NCI-H1417 treated with DMSO at 0.1 percent for 48 hours (cell line): ENCODE measurements around the gene RARB.

Experiments
- DNase-seq: peaks from one replicate; lab custom pipeline; 2025; lab: John Stamatoyannopoulos, UW

RARB gene

DNA sequence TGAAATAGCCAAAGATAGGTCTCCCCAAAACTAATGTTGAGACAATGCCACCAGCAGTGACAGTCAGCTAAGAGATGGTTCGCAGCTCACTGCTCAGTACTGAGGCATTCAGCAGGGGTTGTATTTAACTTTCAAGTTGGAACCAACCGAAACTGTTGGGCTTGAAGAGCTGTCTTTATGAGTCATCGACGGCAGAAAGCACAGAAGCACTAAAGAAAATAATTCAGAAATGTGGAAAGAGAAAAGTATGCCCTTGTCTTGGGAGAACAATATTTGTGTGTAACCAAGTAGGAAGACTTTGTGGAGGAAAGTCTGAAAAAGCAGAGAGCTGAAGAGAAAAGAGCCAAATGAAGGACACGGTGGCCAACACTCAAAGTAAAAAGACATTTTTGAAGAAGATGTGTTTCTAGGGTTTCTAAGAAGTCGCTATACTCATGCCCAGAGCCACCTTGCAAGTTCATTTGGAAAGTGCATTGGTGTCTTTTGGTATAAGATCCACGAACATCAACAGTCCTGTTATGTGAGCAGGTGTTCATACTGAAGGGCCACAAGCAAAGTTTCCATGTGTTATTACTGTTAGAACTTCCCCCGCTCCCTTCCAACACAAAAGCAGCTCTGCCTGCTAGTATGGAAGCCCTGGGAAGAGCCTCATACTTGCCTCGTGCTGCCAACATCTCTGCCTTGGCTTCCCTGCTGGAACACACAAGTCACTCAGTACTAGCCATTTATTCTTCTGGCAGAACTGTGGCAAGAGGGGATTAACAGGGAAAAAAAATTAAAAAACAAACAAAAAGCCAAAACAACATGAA lies 4.1 kb upstream of the RARB start:
- DNase-seq = no peak

DNA sequence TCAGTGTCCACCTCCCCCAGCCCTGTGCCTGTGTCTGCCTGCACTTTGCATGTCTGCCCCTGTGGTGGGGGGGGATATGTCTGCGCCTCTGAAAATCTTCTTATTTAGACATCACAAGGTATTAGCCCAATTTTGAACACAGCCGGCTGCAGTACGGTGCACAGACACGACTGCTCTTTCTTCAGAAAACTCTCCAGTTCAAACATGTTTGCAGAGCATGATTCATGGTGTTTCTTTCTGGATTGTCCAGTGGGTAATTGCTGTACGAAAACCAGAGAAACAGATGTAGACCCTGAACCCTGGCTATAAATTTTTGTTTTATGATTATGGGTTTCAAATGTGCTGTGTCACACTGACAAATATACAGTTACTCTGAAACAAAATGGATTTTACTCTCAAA lies 3.4 kb upstream of the RARB start:
- DNase-seq = no peak

DNA sequence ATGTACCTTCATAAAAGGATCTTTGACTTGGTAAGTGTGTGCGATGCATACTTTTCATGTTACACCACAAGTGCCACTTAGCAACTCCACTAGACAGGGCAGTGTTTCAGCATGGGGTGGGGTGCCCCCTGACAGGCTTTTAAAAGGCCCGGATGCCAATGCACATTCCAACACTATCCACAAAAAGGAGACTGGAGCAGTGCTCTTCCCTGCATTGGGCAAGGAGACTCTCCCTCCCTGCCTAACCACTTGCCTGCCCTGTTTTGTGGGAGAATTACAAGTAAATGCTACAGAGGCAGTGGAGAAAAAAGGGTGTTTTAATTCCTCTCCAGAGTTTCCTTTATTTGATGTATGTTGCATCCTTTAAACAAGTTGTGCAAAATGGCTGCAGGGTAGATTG lies 1.7 kb upstream of the RARB start:
- DNase-seq = no peak

- no peak for DNase-seq
Observed at GRCh38 chr3:25427155-25427554, 908 bp upstream of the RARB start.

GRCh38 chr3:25427563-25427941 lies 511 bp upstream of the RARB start:
- no peak for DNase-seq

GRCh38 chr3:25428789-25429335 lies 799 bp downstream of the RARB start:
- no peak for DNase-seq

GRCh38 chr3:25429361-25430286 lies 1.6 kb downstream of the RARB start:
- DNase-seq = no peak

DNA sequence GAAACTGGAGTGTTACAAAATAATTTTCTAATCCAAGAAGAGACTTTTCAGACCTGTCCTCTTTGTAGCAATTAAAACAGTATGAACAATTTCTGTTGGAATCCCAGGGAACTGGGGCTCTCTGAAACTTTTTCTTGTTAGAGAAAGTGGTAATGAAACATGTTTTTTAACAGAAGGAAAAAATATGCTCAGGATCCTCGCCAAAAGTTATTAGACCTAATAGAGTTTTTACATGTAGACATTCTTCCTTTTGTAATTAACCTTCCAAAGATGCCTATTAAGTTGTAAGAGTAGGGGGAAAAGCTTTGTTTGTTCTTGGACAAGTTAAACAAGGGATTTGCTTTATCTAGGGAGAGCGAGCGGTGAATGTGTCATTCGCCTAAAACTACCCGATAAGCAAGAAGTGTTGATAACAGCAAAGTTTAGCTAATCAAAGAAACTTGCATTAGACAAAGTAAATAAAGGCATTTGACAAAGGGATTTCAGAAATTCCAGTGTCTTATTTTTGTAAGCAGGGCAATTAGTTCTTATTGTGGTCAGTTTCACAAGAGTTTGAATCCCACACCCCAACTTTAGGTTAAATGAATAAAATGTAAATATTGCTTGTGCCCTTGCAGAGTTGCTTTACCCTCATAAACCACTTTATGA lies 2.3 kb downstream of the RARB start:
- DNase-seq = no peak

DNA sequence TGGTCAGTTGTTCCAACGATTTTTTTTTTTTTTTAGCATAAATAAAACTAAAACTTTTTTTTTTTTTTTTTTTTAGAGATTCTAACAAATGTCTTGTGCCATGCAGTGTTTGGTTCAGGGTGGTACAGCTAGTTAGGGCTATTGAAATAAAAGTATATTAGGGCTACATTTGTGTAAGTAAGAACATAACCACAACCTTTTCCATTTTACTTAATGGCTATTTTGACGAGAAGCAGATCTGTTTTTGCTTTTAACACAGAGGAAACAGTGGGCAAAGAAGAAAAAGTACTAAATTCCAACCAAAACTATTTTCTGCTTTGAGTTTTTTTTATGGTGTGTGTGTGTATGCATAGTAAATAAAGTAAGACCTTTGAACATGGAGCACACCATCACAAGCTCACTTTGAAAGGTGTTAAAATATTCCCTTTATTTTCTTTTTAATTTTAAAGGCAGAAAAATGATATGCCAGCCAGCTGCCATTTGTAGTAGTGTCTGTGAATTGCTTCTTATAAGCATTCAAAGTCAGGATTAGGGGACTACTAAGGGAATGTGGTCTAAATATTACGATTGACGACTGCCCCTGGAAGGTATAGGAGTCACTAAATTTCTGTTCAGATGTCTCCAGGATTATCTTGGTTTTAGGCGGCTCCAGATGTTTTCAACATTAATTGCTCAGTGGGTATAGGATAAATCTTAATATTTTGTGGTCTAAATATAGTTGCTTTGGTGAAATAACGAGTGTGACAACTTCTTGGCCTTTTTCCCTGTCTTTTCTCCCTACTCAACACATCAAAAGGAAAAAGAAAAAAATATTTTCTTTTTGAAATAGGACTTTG lies 3.1 kb downstream of the RARB start:
- no peak for DNase-seq

GRCh38 chr3:25432176-25432720 lies 4.2 kb downstream of the RARB start:
- DNase-seq = no peak

- no peak for DNase-seq
Observed at GRCh38 chr3:25433106-25433505, 5.0 kb downstream of the RARB start.

DNA sequence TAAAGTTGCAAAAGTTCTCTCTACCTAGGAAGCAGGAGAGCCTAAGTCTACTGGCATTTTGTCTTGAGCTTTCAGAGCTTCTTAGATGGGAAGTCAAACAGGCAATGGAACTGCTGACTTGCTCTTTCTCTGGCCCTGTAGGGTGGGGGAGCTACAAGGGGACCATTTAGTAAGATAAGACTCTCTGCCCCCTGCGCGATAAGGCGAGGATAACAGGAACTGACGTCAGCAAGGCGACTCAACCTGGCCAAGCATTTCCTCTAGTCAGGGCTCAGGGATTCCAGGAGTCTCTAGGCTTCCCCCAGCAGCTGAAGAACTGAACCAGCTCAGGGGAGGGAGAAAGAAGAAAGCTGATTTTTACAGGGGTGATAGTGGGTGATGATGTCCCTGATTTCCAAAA lies 5.8 kb downstream of the RARB start:
- DNase-seq = no peak

DNA sequence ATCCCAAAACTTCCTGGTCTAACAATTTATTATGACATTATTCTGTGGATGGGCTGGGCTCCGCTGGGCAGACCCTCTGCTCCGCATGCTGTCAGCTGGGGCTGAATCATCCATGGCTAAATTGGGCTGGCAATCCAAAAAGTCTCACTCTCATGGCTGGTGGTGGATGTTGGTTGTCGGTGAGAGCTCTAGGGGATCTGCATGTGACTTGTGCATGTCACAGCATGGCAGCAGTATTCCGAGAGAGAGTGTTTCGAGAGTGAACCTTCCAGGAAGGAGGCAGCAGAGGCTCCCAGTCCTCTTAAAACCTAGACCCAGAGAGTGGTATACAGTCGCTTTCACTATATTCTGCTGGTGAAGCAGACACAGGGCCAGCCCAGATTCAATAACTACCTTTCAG lies 9.9 kb downstream of the RARB start:
- no peak for DNase-seq

DNA sequence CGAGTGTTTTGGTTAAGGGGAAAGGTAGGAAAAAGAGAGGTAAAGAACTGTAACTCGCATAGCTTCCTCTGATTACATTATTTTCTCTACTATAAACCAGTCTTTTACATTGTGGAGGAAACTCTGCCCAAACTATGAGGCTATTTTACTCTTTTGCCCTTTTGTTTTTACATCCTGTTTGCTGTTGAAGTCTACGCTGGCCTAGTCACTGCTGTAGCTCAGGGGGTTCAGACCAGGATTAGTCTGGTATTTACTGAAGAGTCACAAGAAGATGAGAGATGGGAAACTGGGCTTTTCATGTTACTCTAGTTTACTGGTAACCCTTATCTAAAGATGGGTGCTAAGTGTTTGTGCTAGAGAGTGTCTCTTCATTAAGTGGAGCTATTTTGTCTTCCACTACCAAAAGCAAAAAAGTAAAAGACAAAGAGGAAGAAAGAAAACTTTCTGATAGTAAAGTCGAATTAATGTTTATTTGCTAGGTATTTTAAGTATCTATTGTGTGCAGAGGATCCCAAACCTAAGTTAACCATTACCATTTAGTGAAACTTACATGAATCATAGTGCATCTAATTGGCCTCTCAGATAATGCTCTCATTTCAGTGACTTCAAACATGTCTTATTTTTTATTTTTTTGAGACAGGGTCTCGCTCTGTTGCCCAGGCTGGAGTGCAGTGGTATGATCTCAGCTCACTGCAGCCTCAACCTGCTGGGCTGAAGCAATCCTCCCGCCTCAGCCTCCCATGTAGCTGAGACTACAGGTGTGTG lies 10.9 kb downstream of the RARB start:
- DNase-seq = no peak

DNA sequence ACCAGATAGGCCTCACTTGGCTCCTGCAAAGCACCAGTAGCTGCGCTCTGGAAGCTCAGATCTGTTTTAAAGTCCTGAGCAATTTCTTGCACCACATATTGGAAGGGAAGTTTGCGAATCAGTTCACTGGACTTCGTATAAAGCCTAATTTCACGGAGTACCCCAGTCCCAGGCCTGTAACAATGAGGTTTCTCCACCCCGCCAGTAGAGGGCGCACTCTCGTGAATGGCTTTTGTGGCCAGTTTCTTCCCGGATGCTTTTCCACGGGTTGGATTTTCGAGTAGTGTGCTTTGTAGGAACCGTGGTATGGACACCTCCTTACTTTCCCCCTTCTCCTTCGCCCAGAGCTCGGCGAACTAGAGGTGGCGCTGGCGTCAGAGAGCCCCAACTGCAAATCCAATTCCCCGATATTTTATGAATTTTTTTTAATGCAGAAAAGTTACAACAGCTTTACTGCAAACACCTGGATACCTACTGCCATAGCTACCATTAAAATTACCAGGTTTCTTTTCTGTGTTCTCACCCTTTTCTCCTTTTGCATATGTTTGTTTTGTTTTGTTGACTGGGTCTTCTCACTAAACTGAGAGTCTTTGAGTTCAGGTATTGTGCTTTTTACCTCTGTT lies 13.3 kb downstream of the RARB start:
- DNase-seq = no peak

DNA sequence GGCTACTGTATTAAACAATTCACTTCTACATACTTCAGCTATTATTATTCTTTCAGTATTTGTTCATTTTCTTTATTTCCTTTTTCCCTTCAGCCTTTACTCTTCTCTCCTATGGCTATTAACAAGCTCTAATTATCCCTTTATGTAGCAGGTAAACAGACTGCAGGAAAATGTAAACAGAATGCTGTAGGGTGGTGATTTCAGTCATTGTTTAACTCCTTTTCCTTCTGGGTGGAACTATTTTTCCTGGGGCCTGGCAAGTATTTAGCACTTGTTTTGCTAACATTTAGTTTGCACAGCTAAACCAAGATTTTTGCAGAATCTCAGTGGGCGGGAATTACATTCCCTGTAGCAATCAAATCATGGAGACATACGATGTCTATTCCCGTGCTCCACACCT lies 14.4 kb downstream of the RARB start:
- DNase-seq = peak; percentile 37

GRCh38 chr3:25444273-25444672 lies 16.2 kb downstream of the RARB start:
- no peak for DNase-seq

GRCh38 chr3:25445731-25446130 lies 17.7 kb downstream of the RARB start:
- no peak for DNase-seq

GRCh38 chr3:25447285-25447684 lies 19.2 kb downstream of the RARB start:
- no peak for DNase-seq

DNA sequence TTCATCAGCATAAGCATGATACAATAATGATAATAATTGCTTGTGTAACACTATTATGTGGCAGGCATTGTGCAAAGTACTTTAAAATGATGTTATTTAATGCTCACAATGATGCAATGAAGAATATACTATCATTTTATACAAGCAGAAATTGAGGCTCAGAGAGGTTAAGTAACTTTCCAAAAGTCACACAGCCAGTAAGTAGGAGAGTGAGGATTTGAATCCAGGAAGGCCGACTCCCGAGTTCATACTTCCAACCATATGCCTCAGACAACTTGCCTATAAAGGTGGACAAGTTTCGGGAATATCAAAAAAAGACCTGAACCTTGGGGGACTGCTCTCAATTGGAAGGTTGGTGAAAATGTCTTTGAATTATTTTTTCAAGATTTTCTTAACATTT lies 19.9 kb downstream of the RARB start:
- no peak for DNase-seq
